HG03095 (cell line): ENCODE data around the gene RGS5.

Source experiments
- ATAC-seq: cut with Tn5 transposase; IDR thresholded peaks from one replicate; pipeline ENCODE4 v1.9.1; 2021; ENCODE audit warnings: moderate library complexity; ENCODE audit not compliant: unreplicated experiment

The RGS5 gene

DNA sequence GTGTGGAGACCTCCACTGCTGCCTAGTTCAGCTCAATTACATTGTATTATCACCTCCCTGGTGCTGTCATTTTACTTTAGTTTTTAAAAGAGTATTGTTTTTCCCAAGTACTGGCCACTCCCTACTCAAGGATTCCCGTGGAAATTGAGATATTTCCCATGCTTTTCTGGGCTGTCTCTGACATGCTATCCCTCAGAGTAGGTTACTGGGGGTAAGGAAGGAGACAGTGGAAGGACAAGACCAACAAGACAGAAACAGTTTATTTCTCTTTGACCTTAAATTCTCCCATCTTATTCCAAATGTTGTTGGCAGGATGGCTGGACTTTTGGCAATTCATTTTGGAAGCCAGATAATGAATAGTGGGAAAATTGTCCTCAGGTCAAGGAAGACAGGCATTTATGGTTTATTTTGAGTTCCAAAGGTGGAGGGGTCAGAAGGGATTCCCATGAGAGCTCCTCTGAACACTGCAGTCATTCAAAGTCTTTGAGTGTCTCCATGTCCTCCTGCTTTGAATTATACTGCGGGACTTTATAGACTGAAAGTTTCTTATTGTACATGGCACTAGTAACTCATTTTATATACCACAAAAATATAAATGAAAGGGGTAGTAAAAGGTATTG is 20.3 kb downstream of the RGS5 start:
- no peak for ATAC-seq

GRCh38 chr1:163178628-163179027 is 24.1 kb downstream of the RGS5 start:
- no peak for ATAC-seq

DNA sequence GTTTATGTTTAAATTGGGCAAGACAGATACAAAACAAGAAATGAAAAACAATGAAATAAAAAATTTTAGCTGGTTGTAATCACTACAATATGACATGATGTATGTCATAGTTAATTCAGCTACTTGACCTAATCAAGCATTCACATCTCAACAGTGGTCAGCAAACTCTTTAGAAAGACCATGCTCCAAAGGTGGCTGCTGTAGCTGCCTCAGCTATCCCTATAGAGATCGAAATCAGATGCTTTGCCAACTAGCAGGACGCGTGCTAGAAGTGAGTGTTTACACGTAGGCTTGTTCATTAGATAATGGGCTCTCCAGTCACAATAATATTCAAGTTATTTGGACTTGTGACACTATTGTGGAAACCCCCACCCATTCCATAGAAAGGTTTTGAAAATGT is 25.9 kb downstream of the RGS5 start:
- ATAC-seq: no peak

GRCh38 chr1:163174524-163175437 is 27.9 kb downstream of the RGS5 start:
- no peak for ATAC-seq

GRCh38 chr1:163173121-163173520 is 29.6 kb downstream of the RGS5 start:
- ATAC-seq: no peak

DNA sequence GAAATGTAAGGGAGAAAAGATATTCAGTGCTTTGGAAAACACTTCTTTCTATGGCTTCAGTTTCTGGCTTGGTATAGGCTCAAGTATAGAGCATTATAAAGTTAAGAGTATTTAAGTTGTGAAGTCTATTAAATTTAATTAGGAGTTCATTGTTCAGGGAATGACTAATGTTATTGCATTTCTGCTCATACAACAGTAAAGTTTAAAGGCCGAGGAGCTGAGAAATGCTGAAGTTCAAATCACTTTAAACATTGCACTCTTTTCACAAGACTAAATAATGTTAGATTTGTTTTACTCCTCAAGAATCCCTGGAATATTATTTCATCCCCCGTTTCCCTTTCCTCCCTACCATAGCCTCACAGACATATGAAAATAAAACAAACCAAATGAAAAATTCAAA is 30.1 kb downstream of the RGS5 start:
- no peak for ATAC-seq

DNA sequence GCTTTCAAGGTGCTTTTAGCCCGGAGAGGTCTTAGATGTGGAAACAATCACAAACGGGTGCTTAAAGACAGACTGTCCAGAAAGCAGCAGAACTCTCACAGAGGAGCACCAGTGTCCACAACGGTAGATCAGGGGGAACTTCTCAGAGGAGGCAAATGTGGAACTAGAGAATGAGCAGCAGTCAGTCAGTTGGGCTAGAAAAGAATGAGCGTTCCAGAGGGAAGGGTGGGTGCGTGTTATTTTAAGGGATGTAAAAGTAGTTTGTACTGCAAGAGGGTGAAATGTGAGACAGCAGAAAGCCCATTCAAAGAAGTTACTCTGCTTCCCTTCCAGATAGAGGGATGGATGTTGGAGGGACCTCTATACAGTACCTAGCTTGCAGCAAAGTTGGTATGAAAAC is 30.9 kb downstream of the RGS5 start:
- ATAC-seq: no peak

- no peak for ATAC-seq
Observed at GRCh38 chr1:163170975-163171676, 31.6 kb downstream of the RGS5 start.

DNA sequence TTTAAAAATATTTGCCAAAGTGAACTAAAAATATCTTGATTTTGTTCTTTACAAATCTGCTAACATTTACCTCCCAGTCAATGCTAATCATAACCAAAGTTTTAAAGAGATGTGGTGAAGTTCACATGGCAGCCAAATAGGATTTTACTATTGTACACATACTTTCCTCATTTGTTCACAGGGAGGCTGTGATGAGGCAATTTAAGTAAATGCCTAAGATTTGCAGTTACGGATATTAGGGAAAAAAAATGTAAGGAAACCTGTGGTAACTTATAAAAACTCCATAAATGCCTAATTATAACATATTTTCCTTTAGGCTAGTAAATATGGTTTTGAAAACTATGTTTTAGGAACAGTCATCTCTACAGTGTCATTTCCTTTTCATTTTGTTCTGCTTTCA is 32.4 kb downstream of the RGS5 start:
- no peak for ATAC-seq

DNA sequence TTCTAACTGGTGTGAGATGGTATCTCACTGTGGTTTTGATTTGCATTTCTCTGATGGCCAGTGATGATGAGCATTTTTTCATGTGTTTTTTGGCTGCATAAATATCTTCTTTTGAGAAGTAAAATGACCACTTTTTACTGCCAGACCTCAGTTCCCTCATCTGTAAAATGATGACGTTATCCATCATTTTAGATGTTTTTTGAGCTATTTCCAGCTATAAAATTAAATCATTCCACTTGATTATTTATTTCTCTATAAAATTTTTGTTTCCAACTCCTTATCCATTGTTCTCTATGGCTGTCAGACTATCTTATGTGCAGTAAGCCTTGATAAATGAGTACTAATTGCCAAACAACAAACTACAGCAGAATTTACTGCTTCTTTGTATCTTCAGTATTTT is 33.2 kb downstream of the RGS5 start:
- no peak for ATAC-seq

DNA sequence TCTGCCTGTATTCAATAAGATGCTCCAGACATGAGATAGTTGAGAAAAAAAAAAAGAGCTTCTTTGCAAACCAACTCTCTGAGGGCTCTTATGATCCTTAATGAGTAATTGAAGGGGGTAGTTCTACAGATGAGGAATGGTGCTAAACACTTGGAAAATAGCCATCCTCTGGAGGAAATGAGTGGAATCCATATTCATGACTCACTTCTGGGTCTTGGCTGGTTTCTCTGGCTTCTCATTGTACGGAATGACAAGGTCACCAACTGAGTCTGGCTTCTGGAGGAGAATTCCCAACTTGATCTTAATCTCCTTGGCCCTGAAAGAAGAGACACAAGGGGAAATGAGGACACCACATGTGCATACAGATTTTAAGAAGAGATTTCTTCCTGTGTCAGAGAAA is 34.7 kb downstream of the RGS5 start:
- no peak for ATAC-seq

- ATAC-seq: no peak
Observed at GRCh38 chr1:163166886-163167555, 35.7 kb downstream of the RGS5 start.

DNA sequence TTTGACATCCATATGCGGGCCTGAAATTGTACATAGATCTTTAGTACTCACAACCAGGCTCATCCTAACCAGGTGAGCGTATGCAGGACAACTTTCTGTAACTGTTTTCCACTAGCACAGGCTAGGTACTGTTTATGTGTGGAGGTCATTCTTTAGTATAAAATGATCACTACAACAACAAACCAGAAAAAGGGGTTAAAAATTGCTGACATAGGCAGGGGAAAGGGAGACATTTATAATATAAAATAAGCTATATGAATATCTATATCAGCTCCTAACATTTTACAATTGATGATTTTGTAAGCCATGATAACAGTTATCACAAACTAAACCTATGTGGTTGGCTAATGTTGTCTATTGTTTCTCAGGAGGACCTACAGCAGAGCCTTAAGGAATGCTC is 37.6 kb downstream of the RGS5 start:
- ATAC-seq: no peak

- no peak for ATAC-seq
Observed at GRCh38 chr1:163163881-163164582, 38.7 kb downstream of the RGS5 start.

DNA sequence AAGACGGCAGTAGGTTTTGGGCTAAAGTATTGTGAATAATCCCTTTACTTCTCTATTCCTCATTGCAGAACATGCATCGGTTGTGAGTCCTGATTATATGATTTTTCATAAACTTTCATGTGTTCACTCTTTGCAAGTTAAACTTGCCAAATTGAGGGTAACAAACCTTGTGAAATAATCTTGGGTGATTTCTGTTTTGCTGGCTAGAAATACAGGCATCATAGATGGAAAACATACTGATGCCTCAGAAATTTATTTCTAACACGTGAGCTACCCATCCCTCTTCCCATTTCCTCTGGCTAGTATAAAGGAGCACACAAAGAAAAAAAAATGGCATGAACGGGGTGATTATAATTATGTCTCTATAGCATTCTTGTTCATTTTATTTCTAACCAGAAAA is 39.6 kb downstream of the RGS5 start:
- ATAC-seq: no peak

DNA sequence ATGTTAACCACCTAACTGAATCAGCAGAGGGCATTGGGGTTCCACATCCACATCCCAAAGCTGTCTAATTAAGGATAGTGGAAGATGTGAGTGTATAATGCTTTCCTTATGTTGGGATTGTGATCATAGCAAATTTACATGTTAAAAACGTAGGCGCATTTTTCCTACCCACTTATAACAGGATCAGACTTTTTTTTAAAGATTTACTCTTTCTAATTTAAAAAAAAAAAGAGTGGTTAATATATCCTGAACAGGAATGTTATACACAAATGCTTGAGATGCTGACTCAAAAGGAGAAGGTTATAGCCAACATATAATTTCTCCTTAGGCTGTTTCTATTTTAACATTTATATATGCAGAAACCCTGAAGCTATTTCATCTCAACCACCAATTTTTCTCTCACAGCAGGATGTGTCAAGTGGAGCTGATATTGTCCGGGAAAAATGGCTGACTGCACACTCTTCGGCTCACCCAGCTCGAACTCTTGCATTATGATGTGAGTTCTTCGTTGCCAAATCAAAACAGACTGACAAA is 40.3 kb downstream of the RGS5 start:
- no peak for ATAC-seq

DNA sequence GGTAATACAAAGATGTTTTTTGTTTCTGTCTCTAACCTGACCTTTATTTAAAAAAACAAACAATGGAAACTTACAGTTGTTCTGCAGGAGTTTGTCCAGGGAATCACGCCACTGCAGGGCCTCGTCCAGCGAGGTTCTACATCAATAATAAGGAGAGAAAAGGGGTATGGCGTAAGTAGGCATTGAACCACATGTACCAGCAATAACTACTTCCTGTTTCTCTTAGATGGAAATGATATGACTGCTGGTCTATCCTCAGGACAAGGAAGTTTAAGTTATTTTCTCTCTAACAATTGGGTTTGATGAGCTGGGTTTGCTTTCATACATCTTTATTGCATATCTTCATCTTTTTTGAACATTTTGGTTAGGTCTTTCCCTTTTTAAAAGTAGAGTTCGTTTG is 40.9 kb downstream of the RGS5 start:
- ATAC-seq: no peak

GRCh38 chr1:163161337-163161736 is 41.4 kb downstream of the RGS5 start:
- no peak for ATAC-seq

DNA sequence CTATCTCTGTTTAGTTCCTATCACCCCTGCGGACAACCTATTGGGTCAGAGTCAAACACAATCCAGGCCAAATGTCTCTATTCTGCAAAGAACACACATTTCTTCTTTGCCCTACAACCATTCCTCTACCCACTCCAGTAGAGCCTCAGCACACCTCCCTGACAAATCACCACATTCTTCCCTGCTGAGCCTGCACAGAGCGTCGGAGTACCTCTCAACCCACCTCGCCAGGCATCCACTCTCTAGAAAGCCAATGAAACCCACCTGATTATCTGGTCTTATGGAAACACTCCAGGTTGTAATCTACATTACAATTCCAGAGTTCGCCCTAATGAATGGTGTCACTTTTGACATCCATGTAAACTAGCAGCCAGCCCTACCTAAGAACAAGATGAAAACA is 47.1 kb downstream of the RGS5 start:
- ATAC-seq: no peak

GRCh38 chr1:163148911-163149310 is 53.8 kb downstream of the RGS5 start:
- no peak for ATAC-seq

- ATAC-seq: no peak
Observed at GRCh38 chr1:163147019-163147418, 55.7 kb downstream of the RGS5 start.
